CD14-positive monocyte (primary cell): Measurements from ENCODE around the gene TM6SF1. TPM values are rescaled to one million over a fixed set of nuclear protein-coding genes. Genes with fewer than 3 reads are reported as not detected.
A peak's percentile ranks its signal among the peaks of the same experiment; 100 is the strongest.

Source experiments
- DNase-seq, 3 donors: peaks; one replicate each; pipeline ENCODE4 v3.0.0-alpha.2; 2011 to 2022
- H2AFZ ChIP-seq: 2 replicates; pipeline ENCODE4 v1.6.0; 2012; ENCODE audit warnings: mild to moderate bottlenecking, low read depth, low read length, inconsistent platforms; ENCODE audit not compliant: insufficient read depth, poor library complexity, severe bottlenecking
- H3K27ac ChIP-seq, 2 donors: 1 replicate in 1 of 2; 2 replicates in 1 of 2; pipeline ENCODE4 v1.5.1; 2012 to 2013; ENCODE audit warnings: low read length in 2 of 2, control low read depth in 1 of 2, inconsistent platforms in 1 of 2, low read depth in 1 of 2, mild to moderate bottlenecking in 1 of 2
- H3K27me3 ChIP-seq, 2 donors: one replicate each; pipeline versions ENCODE4 v1.6.0 to v1.6.1; 2011 to 2013; ENCODE audit warnings: low read length in 2 of 2; ENCODE audit not compliant: control insufficient read depth in 2 of 2, insufficient read depth in 2 of 2
- H3K36me3 ChIP-seq, 2 donors: replicated peaks in 1 of 2; 1 replicate in 1 of 2; 2 replicates in 1 of 2; pipeline versions ENCODE4 v1.5.1 to v1.6.1; 2012 to 2013; ENCODE audit warnings: low read length in 2 of 2, control low read depth in 1 of 2, inconsistent platforms in 1 of 2, mild to moderate bottlenecking in 1 of 2; ENCODE audit not compliant: insufficient read depth in 2 of 2, control insufficient read depth in 1 of 2
- H3K4me1 ChIP-seq, 2 donors: 1 replicate in 1 of 2; 2 replicates in 1 of 2; pipeline versions ENCODE4 v1.5.1 to v1.6.1; 2012 to 2013; ENCODE audit warnings: low read length in 2 of 2, control low read depth in 1 of 2, inconsistent platforms in 1 of 2, mild to moderate bottlenecking in 1 of 2, moderate library complexity in 1 of 2; ENCODE audit not compliant: insufficient read depth in 2 of 2, control insufficient read depth in 1 of 2
- H3K4me2 ChIP-seq: replicated peaks from 2 replicates; pipeline ENCODE3; 2012; ENCODE audit warnings: low read length, moderate library complexity, mild to moderate bottlenecking; ENCODE audit not compliant: poor library complexity, severe bottlenecking; ENCODE audit errors: extremely low read depth
- H3K4me3 ChIP-seq, 3 experiments: fragments of 200-600 bp in 1 of 3; sonication (generic) in 1 of 3; replicated peaks in 1 of 3; 1 replicate in 2 of 3; 2 replicates in 1 of 3; pipeline ENCODE4 v1.5.1; 2011 to 2013; ENCODE audit warnings: low read length in 3 of 3, mild to moderate bottlenecking in 3 of 3, control low read depth in 2 of 3, low read depth in 2 of 3, inconsistent platforms in 1 of 3, moderate library complexity in 1 of 3
- H3K79me2 ChIP-seq: 2 replicates; pipeline ENCODE4 v1.6.0; 2012; ENCODE audit warnings: mild to moderate bottlenecking, control low read depth, inconsistent platforms, low read length, moderate library complexity; ENCODE audit not compliant: insufficient read depth
- H3K9ac ChIP-seq: 2 replicates; pipeline ENCODE4 v1.6.0; 2017; ENCODE audit warnings: low read length, mild to moderate bottlenecking; ENCODE audit not compliant: insufficient read depth, poor library complexity, severe bottlenecking
- H3K9me3 ChIP-seq, 2 donors: replicated peaks in 1 of 2; 1 replicate in 1 of 2; 2 replicates in 1 of 2; pipeline versions ENCODE4 v1.5.1 to v1.6.1; 2012 to 2013; ENCODE audit warnings: low read length in 2 of 2, control low read depth in 1 of 2; ENCODE audit not compliant: control insufficient read depth in 1 of 2, insufficient read depth in 1 of 2
- H4K20me1 ChIP-seq: 2 replicates; pipeline ENCODE4 v1.6.0; 2012; ENCODE audit warnings: mild to moderate bottlenecking, low read length, control low read depth, moderate library complexity; ENCODE audit not compliant: insufficient read depth
- H3K27ac Mint-ChIP-seq, 7 donors: one replicate each; pipeline ENCODE4 v1.8.0; 2020; ENCODE audit warnings: mild to moderate bottlenecking in 7 of 7, mixed read lengths in 7 of 7, moderate library complexity in 6 of 7, inconsistent platforms in 2 of 7
- H3K27me3 Mint-ChIP-seq, 3 donors: one replicate each; pipeline ENCODE4 v1.8.0; 2021 to 2022; ENCODE audit warnings: low read depth in 3 of 3, mild to moderate bottlenecking in 3 of 3, mixed read lengths in 3 of 3, moderate library complexity in 3 of 3, inconsistent platforms in 1 of 3
- H3K36me3 Mint-ChIP-seq, 2 donors: one replicate each; pipeline ENCODE4 v1.8.0; 2020; ENCODE audit warnings: mixed read lengths in 2 of 2, inconsistent platforms in 1 of 2, mild to moderate bottlenecking in 1 of 2
- H3K4me1 Mint-ChIP-seq: one replicate; pipeline ENCODE4 v1.8.0; 2020; ENCODE audit warnings: mild to moderate bottlenecking, mixed read lengths
- H3K4me3 Mint-ChIP-seq, 2 donors: one replicate each; pipeline ENCODE4 v1.8.0; 2020; ENCODE audit warnings: mild to moderate bottlenecking in 2 of 2, mixed read lengths in 2 of 2, moderate library complexity in 1 of 2
- H3K9me3 Mint-ChIP-seq, 7 donors: one replicate each; pipeline ENCODE4 v1.8.0; 2020 to 2022; ENCODE audit warnings: mixed read lengths in 7 of 7, mild to moderate bottlenecking in 6 of 7, moderate library complexity in 6 of 7, inconsistent platforms in 2 of 7
- CTCF ChIP-seq: fragments of 200-600 bp; IDR thresholded peaks from one replicate; pipeline ENCODE4 v1.8.0; 2022; ENCODE audit warnings: antibody characterized with exemption, mild to moderate bottlenecking
- WGBS: methylation state at CpG from one replicate; pipeline ENCODE4 v1.1.5; 2013; ENCODE audit warnings: missing lambda C conversion rate; ENCODE audit not compliant: insufficient coverage; 5-methylcytosine and 5-hydroxymethylcytosine counted together
- intact Hi-C, 2 donors: fragments of 100-400 bp; cut with micrococcal nuclease; formaldehyde crosslinking; loops; one replicate each; pipeline versions ENCODE4 v1.15.0 to v1.15.1; 2023
- polyA plus RNA-seq, 3 donors: library from polyadenylated mRNA; depleted of rRNA in 1 of 3; unstranded in 2 of 3; stranded (reverse) in 1 of 3; fragments of 300-500 nt in 2 of 3; fragments of >200 nt in 1 of 3; fragmentation: Illumina TruSeq in 2 of 3; gene quantifications; 1 replicate in 2 of 3; 2 replicates in 1 of 3; pipeline ENCODE4 v1.2.3, GENCODE V29; 2012 to 2021

TM6SF1 gene
- polyA plus RNA-seq, 3 donors = 21.3 to 46.0 (median 35.4) TPM

GRCh38 chr15:83100097-83100646 is 7.3 kb upstream of the TM6SF1 start:
- no peaks in the 10 kb centered on the region for H3K79me2 ChIP-seq
- H2AFZ ChIP-seq = no peak overlapping the region
- Mint-ChIP-seq H3K27me3 (peaks cover 5 to 19% (median 6%) of the 10 kb centered on the region in 3 donors), H3K4me1 (peaks cover 32% of the 10 kb centered on the region), H3K4me3 (peak overlapping the region in 1 of 2 donors; percentile 16), H3K9me3 (peaks cover 3 to 14% (median 7%) of the 10 kb centered on the region in 7 donors), H3K27ac (peak overlapping the region in 5 of 7 donors; percentile 21 to 81 (median 63)), H3K36me3 (peaks cover 0 to 2% of the 10 kb centered on the region in 2 donors)
- no peaks in the 10 kb centered on the region for H3K36me3 ChIP-seq
- peaks cover 2 to 7% of the 10 kb centered on the region in 2 donors for H3K9me3 ChIP-seq
- peak overlapping the region; percentile 27 for H3K4me2 ChIP-seq
- H4K20me1 ChIP-seq = no peaks in the 10 kb centered on the region
- no peaks in the 10 kb centered on the region for H3K27me3 ChIP-seq
- intact Hi-C loops = no loop called here
- H3K27ac ChIP-seq = no peak overlapping the region
- H3K9ac ChIP-seq = no peak overlapping the region
- TF ChIP-seq CTCF = no peak
- H3K4me1 ChIP-seq = peaks cover 21 to 27% of the 10 kb centered on the region in 2 donors
- DNase-seq = peak; percentile 48 to 74 (median 69)
- no CpG with 5 or more reads among the region's 2 CpGs for WGBS
- H3K4me3 ChIP-seq = peak overlapping the region in 1 of 3 experiments; percentile 10

- Histone ChIP-seq H2AFZ (no peak overlapping the region), H4K20me1 (no peaks in the 10 kb centered on the region), H3K4me1 (peaks cover 28 to 36% of the 10 kb centered on the region in 2 donors), H3K4me3 (no peak overlapping the region), H3K27ac (no peak overlapping the region), H3K79me2 (no peaks in the 10 kb centered on the region), H3K36me3 (no peaks in the 10 kb centered on the region), H3K27me3 (peaks cover 0 to 4% of the 10 kb centered on the region in 2 donors), H3K9me3 (peaks cover 2 to 7% of the 10 kb centered on the region in 2 donors), H3K4me2 (no peak overlapping the region), H3K9ac (no peak overlapping the region)
- peaks cover 9 to 31% (median 10%) of the 10 kb centered on the region in 3 donors for H3K27me3 Mint-ChIP-seq
- TF ChIP-seq CTCF = no peak
- peaks cover 44% of the 10 kb centered on the region for H3K4me1 Mint-ChIP-seq
- H3K27ac Mint-ChIP-seq = peak overlapping the region in 1 of 7 donors; percentile 55
- H3K36me3 Mint-ChIP-seq = peaks cover 0 to 8% of the 10 kb centered on the region in 2 donors
- no peak for DNase-seq
- no peak overlapping the region for H3K4me3 Mint-ChIP-seq
- WGBS = 100% methylated on average over 2 of the region's 2 CpGs
- peaks cover 3 to 16% (median 8%) of the 10 kb centered on the region in 7 donors for H3K9me3 Mint-ChIP-seq
- intact Hi-C loops = no loop called here
Measured at GRCh38 chr15:83102346-83102745, 5.1 kb upstream of the TM6SF1 start.
